ENCODE results near the gene TMEM186.
"Not testable (repeated sequence)": the region's sequence is repeated elsewhere in the genome, so short reads cannot be mapped to it uniquely, and the experiment has no call there.

TMEM186 gene

GRCh38 chr16:8806272-8806983 is 9.0 kb upstream of the TMEM186 start:
- no peaks in the 10 kb centered on the region for H3K9me3 ChIP-seq (replicated peaks in 1 of 11)
- no peaks in the 10 kb centered on the region for H3K4me1 ChIP-seq
- H4K20me1 ChIP-seq, result peaks cover 17 to 100% (median 87%) of the 10 kb centered on the region in 11 experiments; a peak in 21 of 22 replicates
- H3K9ac ChIP-seq, result no peak overlapping the region
- H3K4me3 ChIP-seq, result no peak overlapping the region
- H3K4me2 ChIP-seq, result no peak overlapping the region
- H3K27me3 ChIP-seq, result no peaks in the 10 kb centered on the region
- H3K36me3 ChIP-seq, result peaks cover 100% of the 10 kb centered on the region in 11 experiments
- TF ChIP-seq Cebpa-rat (IDR thresholded peaks at IDR 0.05), result no peak
- H3K27ac ChIP-seq, result no peak overlapping the region

- H3K4me2 ChIP-seq, result no peak overlapping the region
- no peak overlapping the region for H3K9ac ChIP-seq
- peaks cover 8 to 16% (median 11%) of the 10 kb centered on the region in 10 experiments for H3K4me1 ChIP-seq
- no peak overlapping the region for H3K4me3 ChIP-seq
- H3K27ac ChIP-seq, result no peak overlapping the region
- H3K9me3 ChIP-seq (replicated peaks in 1 of 11), result no peaks in the 10 kb centered on the region
- peaks cover 89 to 100% (median 98%) of the 10 kb centered on the region in 11 experiments for H3K36me3 ChIP-seq
- peaks cover 22 to 100% (median 100%) of the 10 kb centered on the region in 11 experiments; a peak in 21 of 22 replicates for H4K20me1 ChIP-seq
- no peaks in the 10 kb centered on the region for H3K27me3 ChIP-seq
- TF ChIP-seq Cebpa-rat (IDR thresholded peaks at IDR 0.05), result no peak
Observed at GRCh38 chr16:8804313-8804712, 6.9 kb upstream of the TMEM186 start.

GRCh38 chr16:8803733-8804132 is 6.3 kb upstream of the TMEM186 start:
- peaks cover 14 to 22% (median 17%) of the 10 kb centered on the region in 10 experiments for H3K4me1 ChIP-seq
- not testable (repeated sequence) for H3K27me3 ChIP-seq; H3K27ac ChIP-seq; H3K9me3 ChIP-seq (replicated peaks in 1 of 11); H3K4me2 ChIP-seq; H3K9ac ChIP-seq; H3K4me3 ChIP-seq
- H3K36me3 ChIP-seq, result peaks cover 83 to 99% (median 93%) of the 10 kb centered on the region in 11 experiments
- peaks cover 22 to 100% (median 100%) of the 10 kb centered on the region in 11 experiments; a peak in 21 of 22 replicates for H4K20me1 ChIP-seq

GRCh38 chr16:8801701-8802100 is 4.3 kb upstream of the TMEM186 start:
- Histone ChIP-seq H3K9ac (no peak overlapping the region), H3K27ac (no peak overlapping the region), H3K36me3 (peaks cover 63 to 79% (median 72%) of the 10 kb centered on the region in 11 experiments), H3K4me3 (no peak overlapping the region), H3K4me1 (peaks cover 20 to 28% (median 25%) of the 10 kb centered on the region in 10 experiments), H3K27me3 (no peaks in the 10 kb centered on the region), H3K9me3 (replicated peaks in 1 of 11) (no peaks in the 10 kb centered on the region), H4K20me1 (peaks cover 17 to 86% (median 83%) of the 10 kb centered on the region in 11 experiments; a peak in 21 of 22 replicates), H3K4me2 (no peak overlapping the region)
- TF ChIP-seq Cebpa-rat (IDR thresholded peaks at IDR 0.05), result no peak

- Histone ChIP-seq H3K4me2 (peak overlapping the region; percentile 90 to 100 (median 98)), H3K27me3 (no peaks in the 10 kb centered on the region), H3K4me1 (peaks cover 32 to 46% (median 40%) of the 10 kb centered on the region in 10 experiments), H3K4me3 (peak overlapping the region; percentile 75 to 98 (median 91)), H3K9me3 (replicated peaks in 1 of 11) (no peaks in the 10 kb centered on the region), H3K36me3 (peaks cover 32 to 64% (median 44%) of the 10 kb centered on the region in 11 experiments), H3K27ac (peak overlapping the region; percentile 79 to 95 (median 89)), H4K20me1 (peaks cover 6 to 60% (median 52%) of the 10 kb centered on the region in 11 experiments; a peak in 21 of 22 replicates), H3K9ac (peak overlapping the region; percentile 79 to 97 (median 92))
- no peak for TF ChIP-seq Cebpa-rat (IDR thresholded peaks at IDR 0.05)
Observed at GRCh38 chr16:8798535-8799157, 1.2 kb upstream of the TMEM186 start.

GRCh38 chr16:8798174-8798527 is 712 bp upstream of the TMEM186 start:
- peaks cover 32 to 46% (median 40%) of the 10 kb centered on the region in 10 experiments for H3K4me1 ChIP-seq
- no peaks in the 10 kb centered on the region for H3K27me3 ChIP-seq
- TF ChIP-seq Cebpa-rat (IDR thresholded peaks at IDR 0.05), result no peak
- peak overlapping the region; percentile 79 to 97 (median 92) for H3K9ac ChIP-seq
- no peaks in the 10 kb centered on the region for H3K9me3 ChIP-seq (replicated peaks in 1 of 11)
- peak overlapping the region; percentile 90 to 100 (median 98) for H3K4me2 ChIP-seq
- peaks cover 27 to 59% (median 39%) of the 10 kb centered on the region in 11 experiments for H3K36me3 ChIP-seq
- peak overlapping the region; percentile 79 to 95 (median 89) for H3K27ac ChIP-seq
- H4K20me1 ChIP-seq, result peaks cover 6 to 55% (median 47%) of the 10 kb centered on the region in 11 experiments; a peak in 21 of 22 replicates
- peak overlapping the region; percentile 75 to 98 (median 91) for H3K4me3 ChIP-seq

- H3K4me1 ChIP-seq, result peaks cover 32 to 52% (median 42%) of the 10 kb centered on the region in 10 experiments
- peaks cover 13 to 44% (median 24%) of the 10 kb centered on the region in 11 experiments for H3K36me3 ChIP-seq
- H3K27me3 ChIP-seq, result no peaks in the 10 kb centered on the region
- H3K9me3 ChIP-seq (replicated peaks in 1 of 11), result no peaks in the 10 kb centered on the region
- H3K27ac ChIP-seq, result peak overlapping the region; percentile 29 to 95 (median 89); a peak in 21 of 22 replicates
- peak overlapping the region; percentile 79 to 97 (median 92) for H3K9ac ChIP-seq
- peak overlapping the region; percentile 75 to 98 (median 91) for H3K4me3 ChIP-seq
- TF ChIP-seq Cebpa-rat (IDR thresholded peaks at IDR 0.05), result no peak
- H3K4me2 ChIP-seq, result peak overlapping the region; percentile 80 to 98 (median 89)
- peaks cover 6 to 42% (median 33%) of the 10 kb centered on the region in 11 experiments; a peak in 21 of 22 replicates for H4K20me1 ChIP-seq
Observed at GRCh38 chr16:8796469-8797363, 723 bp downstream of the TMEM186 start.

- H4K20me1 ChIP-seq, result peaks cover 0 to 38% (median 24%) of the 10 kb centered on the region in 11 experiments; a peak in 21 of 22 replicates
- H3K4me1 ChIP-seq, result peaks cover 32 to 54% (median 40%) of the 10 kb centered on the region in 10 experiments
- H3K9ac ChIP-seq, result peak overlapping the region; percentile 79 to 97 (median 92); a peak in 17 of 22 replicates
- no peak overlapping the region; a peak in 1 of 20 replicates for H3K4me3 ChIP-seq
- H3K9me3 ChIP-seq (replicated peaks in 1 of 11), result no peaks in the 10 kb centered on the region
- H3K36me3 ChIP-seq, result peaks cover 4 to 35% (median 15%) of the 10 kb centered on the region in 11 experiments; a peak in 19 of 22 replicates
- H3K4me2 ChIP-seq, result peak overlapping the region; percentile 80 to 98 (median 89); a peak in 18 of 22 replicates
- H3K27me3 ChIP-seq, result no peaks in the 10 kb centered on the region
- no peak overlapping the region for H3K27ac ChIP-seq
- TF ChIP-seq Cebpa-rat (IDR thresholded peaks at IDR 0.05), result no peak
Observed at GRCh38 chr16:8795818-8796217, 1.6 kb downstream of the TMEM186 start.

Data from BLaER1 treated with 17β-estradiol and CSF1 and Interleukin-3, amounts not matched to agents 10 nM and 100 nM (cell line).